GM12864 (cell line): ENCODE results near the gene LRRC66.

Source experiments
- DNase-seq: peaks from one replicate; pipeline ENCODE4 v3.0.0-alpha.2; 2011; ENCODE audit warnings: low read depth
- H3K4me3 ChIP-seq: 2 replicates; pipeline ENCODE4 v1.5.1; 2011; ENCODE audit warnings: mild to moderate bottlenecking, low read depth, low read length, control low read depth
- TF ChIP-seq, protein P1 (sequence below): IDR thresholded peaks from 2 replicates; pipeline ENCODE4 v1.5.1; 2011; ENCODE audit warnings: low read depth, mild to moderate bottlenecking, moderate library complexity, low read length, control low read depth, inconsistent platforms; ENCODE audit errors: missing control alignments

The LRRC66 gene

DNA sequence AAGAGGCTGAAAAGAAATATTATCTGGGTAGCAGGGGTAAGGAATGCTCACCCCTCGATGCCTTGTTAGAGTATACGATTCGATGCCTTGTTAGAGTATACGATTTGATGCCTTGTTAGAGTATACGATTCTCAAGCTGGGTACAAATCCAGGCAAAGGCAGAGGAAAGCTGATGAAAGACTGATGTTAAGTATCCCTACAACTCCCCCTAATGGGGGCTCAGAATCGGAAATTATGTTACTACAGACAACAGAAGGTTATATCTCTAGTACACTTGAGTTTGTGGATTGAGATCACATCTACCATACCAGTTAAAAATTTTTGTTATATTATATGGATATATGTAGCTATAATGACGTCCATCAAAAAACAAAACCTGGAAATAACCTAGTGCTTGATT, 4.8 kb downstream of the LRRC66 start:
- TF ChIP-seq, protein P1, sequence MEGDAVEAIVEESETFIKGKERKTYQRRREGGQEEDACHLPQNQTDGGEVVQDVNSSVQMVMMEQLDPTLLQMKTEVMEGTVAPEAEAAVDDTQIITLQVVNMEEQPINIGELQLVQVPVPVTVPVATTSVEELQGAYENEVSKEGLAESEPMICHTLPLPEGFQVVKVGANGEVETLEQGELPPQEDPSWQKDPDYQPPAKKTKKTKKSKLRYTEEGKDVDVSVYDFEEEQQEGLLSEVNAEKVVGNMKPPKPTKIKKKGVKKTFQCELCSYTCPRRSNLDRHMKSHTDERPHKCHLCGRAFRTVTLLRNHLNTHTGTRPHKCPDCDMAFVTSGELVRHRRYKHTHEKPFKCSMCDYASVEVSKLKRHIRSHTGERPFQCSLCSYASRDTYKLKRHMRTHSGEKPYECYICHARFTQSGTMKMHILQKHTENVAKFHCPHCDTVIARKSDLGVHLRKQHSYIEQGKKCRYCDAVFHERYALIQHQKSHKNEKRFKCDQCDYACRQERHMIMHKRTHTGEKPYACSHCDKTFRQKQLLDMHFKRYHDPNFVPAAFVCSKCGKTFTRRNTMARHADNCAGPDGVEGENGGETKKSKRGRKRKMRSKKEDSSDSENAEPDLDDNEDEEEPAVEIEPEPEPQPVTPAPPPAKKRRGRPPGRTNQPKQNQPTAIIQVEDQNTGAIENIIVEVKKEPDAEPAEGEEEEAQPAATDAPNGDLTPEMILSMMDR, result no peak

DNA sequence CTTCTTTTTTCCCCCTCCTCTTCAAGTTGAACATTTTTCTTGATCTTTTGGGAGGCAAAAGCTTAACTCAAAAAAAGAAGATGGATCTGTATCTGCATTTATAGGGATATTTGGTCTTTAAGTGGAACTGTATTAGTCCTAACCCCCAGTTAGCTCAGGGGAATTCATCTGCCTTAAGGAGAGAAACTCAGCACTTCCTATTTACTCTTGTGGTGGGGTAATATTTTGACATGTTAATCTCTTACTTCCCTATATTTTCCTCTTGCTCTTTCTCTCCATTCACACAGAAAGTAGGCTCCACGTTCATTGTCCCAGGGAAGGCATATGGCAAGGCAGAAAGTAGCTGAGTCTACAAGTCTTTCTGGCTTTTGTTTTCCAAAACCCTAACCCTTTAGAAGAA, 5.3 kb downstream of the LRRC66 start:
- TF ChIP-seq, protein P1, result no peak
- no peak overlapping the region for H3K4me3 ChIP-seq
- DNase-seq, result no peak

More for the DNA sequence above, 4.8 kb downstream of the LRRC66 start:
- H3K4me3 ChIP-seq, result no peak overlapping the region
- no peak for DNase-seq

DNA sequence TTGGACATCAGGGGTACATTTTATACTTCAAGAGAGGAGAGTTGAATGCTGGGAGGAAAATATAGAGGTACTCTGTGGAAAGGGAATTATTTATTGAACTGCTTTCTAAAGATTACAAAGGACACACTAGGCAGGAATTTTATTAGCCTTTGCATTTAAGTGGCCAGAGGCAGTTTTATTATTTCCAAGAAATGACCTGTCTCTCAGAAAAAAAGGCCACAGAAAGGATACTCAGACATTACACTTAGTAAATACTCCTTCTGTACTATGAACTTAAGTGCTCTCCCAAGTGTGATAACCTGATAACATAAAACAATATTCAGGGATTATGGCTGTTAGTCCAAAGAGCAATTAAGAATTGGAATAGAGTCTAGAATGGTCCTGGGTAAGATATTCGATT, 7.5 kb downstream of the LRRC66 start:
- no peak for DNase-seq
- TF ChIP-seq, protein P1, result no peak
- H3K4me3 ChIP-seq, result no peak overlapping the region

DNA sequence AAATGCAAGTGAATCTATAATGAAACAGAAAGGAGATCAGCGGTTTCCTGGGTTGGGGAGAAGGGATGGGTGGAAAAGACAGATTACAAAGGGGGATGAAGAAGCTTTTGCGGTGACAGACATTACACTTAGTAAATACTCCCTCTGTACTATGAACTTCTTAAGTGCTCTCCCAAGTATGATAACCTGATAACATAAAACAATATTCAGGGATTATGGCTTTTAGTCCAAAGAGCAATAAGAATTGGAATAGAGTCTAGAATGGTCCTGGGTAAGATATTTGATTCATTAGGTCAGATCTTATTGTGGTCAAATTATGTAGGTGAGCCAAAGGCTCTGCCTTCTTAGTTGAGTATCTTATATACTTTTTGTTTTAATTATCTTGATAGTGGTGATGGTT, 9.2 kb downstream of the LRRC66 start:
- TF ChIP-seq, protein P1, result no peak
- no peak overlapping the region for H3K4me3 ChIP-seq
- no peak for DNase-seq

DNA sequence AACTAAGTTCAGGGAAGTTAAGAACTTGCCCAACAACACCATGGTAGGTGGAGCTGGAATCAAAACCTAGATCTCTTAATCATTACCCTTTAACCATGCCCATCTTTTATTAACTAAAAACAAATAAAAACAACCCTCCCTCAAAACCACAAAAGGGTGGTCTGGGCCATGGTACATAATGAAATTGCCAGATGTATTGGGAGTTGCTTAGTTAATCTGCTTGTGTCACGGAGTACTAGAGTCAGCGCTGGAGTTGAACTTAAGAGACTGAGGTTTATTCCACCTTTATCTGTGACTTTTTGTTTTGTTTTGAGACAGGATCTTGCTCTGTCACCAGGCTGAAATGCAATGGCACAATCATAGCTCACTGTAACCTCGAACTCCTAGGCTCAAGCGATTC, 13.3 kb downstream of the LRRC66 start:
- DNase-seq, result no peak
- H3K4me3 ChIP-seq, result no peak overlapping the region
- TF ChIP-seq, protein P1, result no peak

DNA sequence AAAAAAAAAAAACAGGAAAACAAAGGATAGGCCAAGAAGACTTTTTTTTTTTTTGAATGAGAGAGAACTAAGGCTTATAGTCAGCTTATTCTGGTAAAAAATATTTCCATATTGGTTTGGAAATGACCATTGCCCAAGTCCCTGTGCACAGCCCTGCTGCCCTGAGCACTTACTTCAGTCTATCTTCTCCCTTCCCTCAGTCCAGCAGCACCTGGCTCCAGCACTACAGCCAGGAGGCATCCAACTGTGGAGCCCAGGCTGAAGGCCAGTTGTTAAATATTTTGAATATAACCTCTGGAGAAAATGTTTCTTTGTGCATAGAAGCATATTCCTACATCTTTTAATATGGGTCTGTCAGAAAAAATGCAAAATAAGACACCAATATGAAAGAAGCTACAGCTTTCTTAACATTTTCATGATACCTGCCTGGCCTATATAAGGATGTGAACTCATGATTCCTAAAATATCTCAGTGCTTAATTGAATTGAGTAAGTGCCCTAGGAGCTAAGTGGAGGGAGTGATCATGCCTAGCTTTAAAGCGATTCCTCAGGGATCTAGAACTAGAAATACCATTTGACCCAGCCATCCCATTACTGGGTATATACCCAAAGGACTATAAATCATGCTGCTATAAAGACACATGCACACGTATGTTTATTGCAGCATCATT, 14.4 kb downstream of the LRRC66 start:
- TF ChIP-seq, protein P1, result no peak
- DNase-seq, result no peak
- no peak overlapping the region for H3K4me3 ChIP-seq

DNA sequence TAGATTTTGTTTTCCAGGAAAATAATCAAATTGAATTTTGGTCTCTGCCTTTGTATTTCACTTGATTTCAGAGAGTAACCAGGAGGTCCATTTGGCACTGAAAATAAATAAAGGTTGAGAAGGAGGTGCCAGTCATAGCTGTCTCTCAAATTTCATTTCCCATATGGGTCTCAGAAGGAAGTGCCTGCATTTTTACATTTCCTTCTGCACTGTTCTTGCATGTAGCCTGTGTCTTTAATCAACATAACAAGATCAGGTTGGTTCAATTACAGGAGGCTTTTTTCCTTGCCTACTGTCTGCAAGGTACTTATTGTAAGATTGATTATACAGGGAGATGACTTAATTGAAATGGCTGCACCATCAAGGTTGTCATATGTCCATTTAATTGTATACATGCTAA, 15.7 kb downstream of the LRRC66 start:
- H3K4me3 ChIP-seq, result no peak overlapping the region
- TF ChIP-seq, protein P1, result no peak
- no peak for DNase-seq
